Activated naive CD4-positive, alpha-beta T cell treated with anti-CD3 and anti-CD28 coated beads, Interleukin-2, amount 50 U/mL, for 72 hours (primary cell): Measurements from ENCODE around the gene SLC39A11. TPM values are rescaled to one million over a fixed set of nuclear protein-coding genes. Genes with fewer than 3 reads are reported as not detected.

Experiments used
- ATAC-seq, 2 donors: fragments of 150-1000 bp; cut with Tn5 transposase; 2 replicates each; pipeline ENCODE4 v1.10.0; 2021; ENCODE audit warnings: mild to moderate bottlenecking in 2 of 2, moderate library complexity in 2 of 2
- DNase-seq, 2 donors: peaks; one replicate each; pipeline ENCODE4 v3.0.0; 2021 to 2022; ENCODE audit warnings: low spot score in 2 of 2
- H3K27ac Mint-ChIP-seq, 2 donors: one replicate each; pipeline ENCODE4 v1.8.0; 2022; ENCODE audit warnings: mild to moderate bottlenecking in 2 of 2, mixed read lengths in 2 of 2
- H3K36me3 Mint-ChIP-seq, 2 donors: one replicate each; pipeline ENCODE4 v1.8.0; 2022; ENCODE audit warnings: mixed read lengths in 2 of 2
- H3K9me3 Mint-ChIP-seq, 2 donors: one replicate each; pipeline ENCODE4 v1.8.0; 2022; ENCODE audit warnings: mixed read lengths in 2 of 2
- total RNA-seq, 2 donors: library from RNA; stranded (reverse); gene quantifications; one replicate each; pipeline ENCODE4 v1.2.3, GENCODE V29; 2022

SLC39A11 gene
- total RNA-seq, 2 donors from 2014 or later, result 14.8 to 17.7 TPM

DNA sequence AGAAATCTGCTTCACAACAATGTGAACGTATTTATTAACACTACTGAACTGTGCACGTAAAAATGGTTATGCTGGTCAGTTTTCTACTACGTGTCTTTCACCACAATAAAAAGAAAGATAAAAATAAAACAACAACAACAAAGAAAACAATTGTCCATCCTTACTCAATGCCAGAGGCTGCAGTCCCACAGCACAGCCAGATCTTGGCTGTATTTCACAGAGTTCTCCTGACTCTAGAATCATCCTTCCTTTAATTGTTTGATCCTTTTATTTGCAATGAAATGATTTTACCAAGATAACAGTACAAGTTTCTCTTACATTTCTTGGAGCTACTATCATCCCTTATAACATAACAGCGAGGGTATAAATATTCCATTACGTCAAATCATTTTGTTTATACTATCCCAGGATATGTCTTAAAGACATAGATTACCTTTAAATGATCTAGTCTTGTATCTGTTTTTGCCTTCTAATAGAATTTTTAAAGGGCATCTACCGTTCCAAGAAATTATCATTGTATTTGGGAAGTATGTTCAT lies 103.3 kb downstream of the SLC39A11 start:
- ATAC-seq (no peak), DNase-seq (no peak)
- Mint-ChIP-seq H3K36me3 (peaks cover 0 to 4% of the 10 kb centered on the region in 2 donors), H3K9me3 (peaks cover 0 to 4% of the 10 kb centered on the region in 2 donors), H3K27ac (no peak overlapping the region)

DNA sequence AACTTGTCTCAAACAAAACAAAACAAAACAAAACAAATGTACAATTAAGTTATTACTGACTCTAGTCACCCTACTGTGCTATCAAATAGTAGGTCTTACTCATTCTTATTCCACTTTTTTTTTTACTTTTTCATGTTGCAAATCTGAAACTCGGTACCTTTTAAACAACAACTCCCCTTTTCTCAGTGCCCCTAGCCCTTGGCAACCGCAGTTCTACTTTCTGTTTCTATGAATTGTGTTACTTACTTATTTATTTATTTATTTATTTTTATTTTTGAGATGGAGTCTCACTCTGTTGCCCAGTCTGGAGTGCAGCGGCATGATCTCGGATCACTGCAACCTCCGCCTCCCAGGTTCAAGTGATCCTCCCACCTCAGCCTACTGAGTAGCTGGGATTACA lies 104.0 kb downstream of the SLC39A11 start:
- no peak for DNase-seq
- H3K9me3 Mint-ChIP-seq, result peaks cover 0 to 4% of the 10 kb centered on the region in 2 donors
- ATAC-seq, result no peak
- H3K36me3 Mint-ChIP-seq, result peaks cover 0 to 4% of the 10 kb centered on the region in 2 donors
- no peak overlapping the region for H3K27ac Mint-ChIP-seq

DNA sequence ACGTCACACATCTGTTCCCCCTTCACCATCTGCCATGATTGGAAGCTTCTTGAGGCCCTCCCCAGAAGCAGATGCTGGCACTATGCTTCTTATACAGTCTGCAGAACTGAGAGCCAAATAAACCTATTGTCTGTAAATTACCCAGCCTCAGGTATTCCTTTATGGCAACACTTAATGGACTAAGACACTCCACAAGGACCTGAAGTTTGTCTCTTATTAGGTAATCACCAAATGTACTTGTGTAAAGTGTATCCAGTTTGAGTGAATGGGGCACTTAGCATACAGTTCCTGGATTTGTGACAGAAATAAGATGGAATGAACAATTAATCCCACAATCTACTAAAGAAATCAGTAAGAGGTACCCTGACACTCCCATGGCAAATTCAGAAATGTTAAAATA lies 105.3 kb downstream of the SLC39A11 start:
- H3K27ac Mint-ChIP-seq, result no peak overlapping the region
- H3K9me3 Mint-ChIP-seq, result no peaks in the 10 kb centered on the region
- no peaks in the 10 kb centered on the region for H3K36me3 Mint-ChIP-seq
- DNase-seq (no peak), ATAC-seq (no peak)

DNA sequence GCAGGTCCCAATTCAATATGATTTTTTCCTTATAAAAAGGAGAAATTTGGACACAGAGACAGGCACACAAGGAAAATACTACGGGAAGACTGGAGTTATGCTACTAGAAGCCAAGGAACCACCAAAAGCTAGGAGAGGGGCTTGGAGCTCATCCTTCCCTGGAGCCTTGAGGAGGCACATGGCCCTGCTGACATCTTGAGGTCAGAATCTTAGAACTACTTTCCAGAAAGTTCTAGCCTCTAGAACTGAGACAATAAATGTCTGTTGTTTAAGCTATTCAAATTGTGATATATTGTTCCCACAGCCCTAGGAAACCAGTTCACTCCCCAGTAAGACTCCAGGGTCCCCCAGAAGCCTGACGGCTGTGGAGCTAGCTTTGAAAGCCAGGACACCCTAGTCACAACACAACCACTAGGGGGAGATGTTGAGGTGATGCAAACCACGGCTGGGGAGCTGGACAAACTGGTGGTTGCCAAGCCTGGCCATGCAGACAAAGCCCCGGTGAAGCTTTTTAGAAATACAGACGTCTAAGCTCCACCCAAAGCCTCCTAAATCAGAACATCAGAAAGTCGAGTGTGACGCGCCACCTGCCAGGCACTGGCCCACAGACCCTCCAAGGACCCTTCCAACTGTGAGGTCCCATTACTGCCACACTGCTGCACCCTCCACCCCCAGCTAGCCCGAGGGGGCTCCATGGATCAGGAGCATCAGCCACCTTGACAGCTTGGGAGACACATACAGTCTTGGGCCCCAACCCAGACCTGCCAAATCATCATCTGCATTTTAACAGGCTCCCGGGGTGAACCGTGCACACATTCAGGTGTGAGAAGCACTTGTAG lies 106.4 kb downstream of the SLC39A11 start:
- Mint-ChIP-seq H3K36me3 (no peaks in the 10 kb centered on the region), H3K9me3 (no peaks in the 10 kb centered on the region)
- peak; percentile 72 to 80 for ATAC-seq

DNA sequence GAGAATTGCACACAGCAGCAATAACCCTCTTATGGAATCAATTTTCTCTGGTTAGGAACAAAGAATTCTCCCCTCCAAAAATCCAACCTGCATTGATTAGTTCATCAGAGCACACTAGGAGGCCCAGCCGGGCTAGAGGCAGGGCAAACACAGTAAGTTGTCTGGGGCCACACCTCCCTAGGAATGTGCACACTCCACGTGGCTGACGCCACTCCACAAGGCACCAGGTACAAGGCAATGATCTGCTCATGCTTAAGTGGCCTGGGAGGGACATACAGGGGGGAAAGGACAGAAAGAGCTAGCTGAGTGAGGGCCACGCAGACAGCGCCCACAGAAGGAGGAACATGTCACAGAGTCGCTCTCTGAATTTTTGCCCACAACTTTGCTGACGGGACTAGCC lies 107.6 kb downstream of the SLC39A11 start:
- Mint-ChIP-seq H3K9me3 (no peaks in the 10 kb centered on the region), H3K27ac (no peak overlapping the region), H3K36me3 (no peaks in the 10 kb centered on the region)
- DNase-seq, result no peak
- ATAC-seq, result no peak

More for the DNA sequence above, 106.4 kb downstream of the SLC39A11 start:
- no peak overlapping the region for H3K27ac Mint-ChIP-seq
- DNase-seq, result peak; percentile 58 to 69

DNA sequence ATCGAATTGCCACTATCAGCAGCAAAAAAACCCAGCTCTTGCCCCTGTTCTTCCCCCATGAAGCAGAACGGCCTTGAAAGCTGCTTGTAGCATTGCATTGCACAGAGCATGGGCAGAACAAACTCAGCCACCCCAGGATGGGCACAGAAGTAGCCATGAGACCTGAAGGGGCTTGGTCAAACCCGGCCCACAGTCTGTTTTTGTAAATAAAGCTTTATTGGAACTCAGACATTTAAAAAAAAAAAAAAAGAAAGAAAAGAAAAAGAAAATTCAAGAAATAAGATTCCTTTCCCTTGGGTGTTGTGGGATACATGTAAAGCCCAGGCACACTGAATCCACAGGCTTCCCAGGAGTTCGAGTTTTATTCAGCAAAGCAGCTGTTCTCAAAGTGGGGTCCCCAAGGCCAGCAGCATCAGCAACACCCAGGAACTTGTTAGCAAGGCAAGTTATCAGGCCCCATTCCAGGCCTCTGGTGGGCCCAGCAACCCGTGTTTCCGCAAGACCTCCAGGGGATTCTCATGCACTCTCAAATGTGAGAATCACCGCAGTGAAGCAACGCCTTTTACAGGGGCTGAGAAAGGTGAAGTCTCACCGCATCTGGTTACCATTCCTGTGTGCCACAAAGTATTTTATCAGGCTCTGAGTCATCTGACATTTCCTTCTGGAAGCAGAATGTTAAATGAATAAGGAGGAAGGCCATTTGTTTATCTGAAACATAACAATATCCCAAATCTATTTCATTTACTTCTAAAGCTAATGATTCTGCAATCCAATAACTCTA lies 108.2 kb downstream of the SLC39A11 start:
- Mint-ChIP-seq H3K36me3 (no peaks in the 10 kb centered on the region), H3K27ac (peak overlapping the region in 1 of 2 donors; percentile 42), H3K9me3 (no peaks in the 10 kb centered on the region)
- ATAC-seq, result no peak
- DNase-seq, result no peak

DNA sequence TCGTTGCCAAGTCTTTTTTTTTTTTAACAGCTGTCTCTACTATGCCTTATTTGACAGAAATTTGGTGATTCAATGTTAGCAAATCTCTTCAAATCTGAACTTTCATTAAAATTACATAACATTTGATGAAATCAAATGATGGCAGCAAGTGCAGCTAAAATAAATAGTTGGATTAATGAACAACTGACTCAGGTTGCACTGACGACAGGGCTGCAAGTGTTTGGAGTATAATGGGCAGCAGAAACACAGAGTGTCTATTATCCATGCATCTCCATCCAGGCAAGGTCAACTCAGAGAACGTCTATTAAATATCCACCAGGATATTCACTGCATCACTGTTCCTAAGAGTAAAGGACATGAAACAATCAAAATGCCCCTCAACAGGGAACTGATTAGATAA lies 109.8 kb downstream of the SLC39A11 start:
- DNase-seq (no peak), ATAC-seq (no peak)
- Mint-ChIP-seq H3K9me3 (no peaks in the 10 kb centered on the region), H3K27ac (no peak overlapping the region), H3K36me3 (no peaks in the 10 kb centered on the region)

DNA sequence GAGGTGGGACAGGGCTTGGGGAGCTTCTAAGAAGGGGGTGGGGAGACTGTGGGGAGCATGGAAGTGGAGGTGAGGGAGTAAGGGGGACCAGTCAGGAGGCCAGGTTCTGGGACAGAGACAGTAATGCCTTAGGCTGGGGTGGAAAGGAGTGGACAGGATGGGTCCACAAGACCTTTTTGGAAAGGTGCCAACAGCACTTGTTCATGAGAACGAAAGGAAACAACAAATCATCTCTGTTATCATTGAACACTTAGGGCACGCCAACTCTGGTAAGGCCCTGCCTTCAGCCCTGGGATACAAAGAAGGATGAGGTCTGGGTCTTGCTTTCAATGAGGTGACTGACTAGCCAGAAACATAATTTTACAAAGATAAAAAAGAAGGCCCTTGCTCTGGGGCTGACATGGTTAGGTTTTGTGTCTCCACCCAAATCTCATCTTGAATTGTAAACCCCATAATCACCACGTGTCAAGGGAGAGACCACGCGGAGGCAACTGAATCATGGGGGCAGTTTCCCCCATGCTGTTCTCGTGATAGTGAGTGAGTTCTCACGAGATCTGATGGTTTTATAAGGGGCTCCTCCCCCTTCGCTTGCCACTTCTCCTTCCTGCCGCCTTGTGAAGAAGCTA lies 113.8 kb downstream of the SLC39A11 start:
- Mint-ChIP-seq H3K27ac (no peak overlapping the region), H3K36me3 (peaks cover 0 to 4% of the 10 kb centered on the region in 2 donors)
- no peak for ATAC-seq

DNA sequence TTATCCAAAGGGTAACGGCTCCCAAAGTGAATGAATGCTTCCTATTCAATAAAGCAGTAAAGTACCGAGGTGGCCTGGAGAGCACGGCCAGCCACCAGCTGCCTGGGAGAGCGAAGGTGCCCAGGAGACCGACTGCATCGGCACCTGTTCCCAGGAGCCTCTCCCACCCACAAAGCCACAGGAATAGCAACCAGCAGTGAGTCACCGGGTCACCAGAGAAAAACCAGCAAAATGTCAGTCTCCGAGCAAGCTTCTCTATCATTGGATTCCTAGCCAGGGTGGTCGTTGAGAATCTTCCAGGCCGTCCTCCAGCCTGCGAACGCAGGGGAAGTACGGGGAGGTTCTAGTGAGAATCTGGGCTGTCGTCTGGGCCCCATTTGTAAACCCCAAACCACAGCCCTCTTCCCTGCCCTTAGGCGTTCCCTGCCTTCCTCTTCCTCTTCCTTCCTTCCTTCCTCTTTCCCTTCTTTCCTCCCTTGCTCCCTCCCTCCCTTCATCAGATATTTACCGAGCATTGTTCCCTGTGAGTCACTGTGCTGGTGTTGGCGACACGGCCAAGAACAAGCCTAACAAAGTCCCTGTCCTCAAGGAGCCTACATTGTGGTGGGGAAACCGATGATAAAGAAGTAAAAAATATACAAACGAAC lies 114.6 kb downstream of the SLC39A11 start:
- H3K36me3 Mint-ChIP-seq, result peaks cover 0 to 4% of the 10 kb centered on the region in 2 donors
- DNase-seq (no peak), ATAC-seq (peak in 1 of 2 donors; percentile 26)
- H3K9me3 Mint-ChIP-seq, result no peaks in the 10 kb centered on the region
- H3K27ac Mint-ChIP-seq, result no peak overlapping the region

More for the DNA sequence above, 113.8 kb downstream of the SLC39A11 start:
- H3K9me3 Mint-ChIP-seq, result no peaks in the 10 kb centered on the region
- DNase-seq, result no peak

DNA sequence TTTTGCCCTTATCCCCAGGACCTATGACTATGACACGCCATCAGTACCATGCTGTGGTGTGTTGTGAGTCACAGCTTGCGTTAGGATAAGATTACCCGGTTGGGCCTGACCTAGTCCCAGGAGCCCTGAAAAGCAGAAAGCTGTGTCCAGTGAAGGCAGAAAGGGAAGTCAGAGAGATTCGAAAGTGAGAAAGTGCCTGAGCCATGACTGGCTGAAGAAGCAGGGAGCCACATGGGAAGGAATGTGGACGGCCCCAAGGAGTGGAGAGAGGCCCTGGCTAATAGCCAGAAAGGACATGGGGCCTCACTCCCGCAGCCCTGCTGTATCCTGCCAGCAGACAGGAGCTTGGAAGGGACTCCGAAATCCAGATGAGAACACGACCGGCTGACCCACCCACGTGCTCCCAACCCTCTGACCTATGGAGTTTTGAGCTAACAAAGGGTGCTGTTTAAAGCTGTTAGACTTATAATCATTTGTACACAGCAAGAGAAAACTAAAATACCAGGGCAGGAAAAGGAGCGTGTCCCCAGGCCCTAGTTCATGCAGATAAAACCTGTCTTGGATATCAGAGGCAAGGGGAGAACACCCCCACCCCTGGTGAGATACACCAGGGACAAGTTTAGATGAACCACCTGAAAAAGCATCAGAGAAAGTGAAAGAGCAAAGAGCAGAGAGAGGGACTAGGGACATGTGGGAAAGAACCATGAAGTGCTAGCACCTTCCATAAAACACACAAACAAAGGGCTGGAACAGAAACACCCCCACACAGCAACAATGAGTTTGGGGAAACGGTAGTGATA lies 115.3 kb downstream of the SLC39A11 start:
- DNase-seq (no peak), ATAC-seq (peak in 1 of 2 donors; percentile 41)
- Mint-ChIP-seq H3K36me3 (peaks cover 0 to 4% of the 10 kb centered on the region in 2 donors), H3K27ac (no peak overlapping the region), H3K9me3 (no peaks in the 10 kb centered on the region)

DNA sequence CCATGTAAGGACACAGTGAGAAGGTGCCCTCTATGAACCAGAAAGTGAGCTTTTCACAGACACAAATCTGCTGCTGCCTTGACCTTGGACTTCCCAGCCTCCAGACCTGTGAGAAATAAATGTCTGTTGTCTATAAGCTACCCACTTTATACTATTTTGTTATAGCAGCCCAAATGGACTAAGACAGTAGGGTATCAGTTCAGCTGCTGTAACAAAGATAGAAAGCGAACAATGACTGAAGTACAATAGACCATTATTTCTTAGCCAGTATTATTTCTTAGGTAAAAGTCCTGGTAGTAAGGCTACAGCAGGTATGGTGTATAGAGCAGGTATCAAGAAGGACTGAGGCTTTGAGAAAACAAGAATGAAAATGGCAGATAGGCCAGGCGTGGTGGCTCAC lies 117.0 kb downstream of the SLC39A11 start:
- DNase-seq (no peak), ATAC-seq (no peak)
- H3K36me3 Mint-ChIP-seq, result peaks cover 0 to 4% of the 10 kb centered on the region in 2 donors
- H3K9me3 Mint-ChIP-seq, result no peaks in the 10 kb centered on the region
- no peak overlapping the region for H3K27ac Mint-ChIP-seq

DNA sequence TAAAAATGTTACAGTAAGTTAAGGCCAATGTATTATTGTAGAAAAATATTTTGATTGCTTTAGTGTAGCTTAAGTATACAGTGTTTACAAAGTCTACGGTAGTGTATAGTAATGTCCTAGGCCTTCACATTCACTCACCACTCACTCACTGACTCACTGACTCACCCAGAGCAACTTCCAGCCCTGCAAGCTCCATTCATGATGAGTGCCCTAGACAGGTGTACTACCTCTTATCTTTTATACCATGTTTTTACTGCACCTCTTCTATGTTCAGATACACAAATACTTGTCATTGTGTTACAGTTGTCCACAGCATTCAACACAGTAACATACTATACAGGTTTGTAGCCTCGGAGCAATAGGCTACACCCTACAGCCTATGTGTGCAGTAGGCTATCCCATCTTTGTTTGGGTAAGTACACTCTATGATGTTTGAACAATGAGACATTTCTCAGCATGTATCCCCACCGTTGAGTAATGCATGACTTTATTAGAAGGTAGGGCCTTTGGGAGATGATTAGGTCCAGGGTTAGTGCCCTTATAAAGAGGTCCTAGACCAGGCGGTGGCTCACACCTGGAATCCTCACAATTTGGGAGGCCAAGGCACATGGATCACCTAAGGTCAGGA lies 117.8 kb downstream of the SLC39A11 start:
- Mint-ChIP-seq H3K9me3 (no peaks in the 10 kb centered on the region), H3K27ac (no peak overlapping the region), H3K36me3 (peaks cover 0 to 4% of the 10 kb centered on the region in 2 donors)
- ATAC-seq (no peak), DNase-seq (no peak)

DNA sequence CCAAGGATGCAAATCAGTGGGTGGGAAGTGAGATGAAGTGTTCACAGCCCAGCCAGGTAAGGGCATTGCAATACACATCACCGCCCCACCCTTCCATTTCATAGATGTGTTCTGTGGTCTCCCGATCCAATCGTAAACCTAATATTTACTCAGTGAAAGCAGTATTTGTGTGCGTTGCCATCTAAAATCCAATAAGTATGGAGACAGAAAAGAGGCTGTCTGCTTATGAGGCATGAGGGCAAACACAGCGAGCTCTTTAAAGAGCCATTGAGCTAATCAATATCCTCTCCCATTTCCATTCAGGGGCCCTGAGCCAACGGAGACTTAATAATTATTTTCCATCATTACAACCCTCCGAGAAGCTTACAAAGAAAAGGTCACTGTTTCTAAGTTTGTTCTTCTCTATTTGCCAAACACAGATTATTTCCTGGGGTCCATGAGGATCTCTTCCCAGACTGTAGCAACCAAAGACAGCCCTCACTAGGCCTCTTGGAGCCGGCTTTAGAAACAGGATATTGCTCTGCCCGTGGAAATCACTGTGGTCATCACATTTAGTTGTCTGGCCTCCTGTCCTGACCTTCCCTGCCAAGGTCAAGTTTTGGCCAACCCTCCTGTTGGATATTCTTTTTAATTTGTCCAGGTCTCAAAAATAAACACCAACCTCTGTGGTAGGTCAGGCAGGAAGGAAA lies 120.1 kb downstream of the SLC39A11 start:
- Mint-ChIP-seq H3K9me3 (no peaks in the 10 kb centered on the region), H3K36me3 (peaks cover 0 to 4% of the 10 kb centered on the region in 2 donors), H3K27ac (no peak overlapping the region)
- ATAC-seq (no peak), DNase-seq (no peak)

DNA sequence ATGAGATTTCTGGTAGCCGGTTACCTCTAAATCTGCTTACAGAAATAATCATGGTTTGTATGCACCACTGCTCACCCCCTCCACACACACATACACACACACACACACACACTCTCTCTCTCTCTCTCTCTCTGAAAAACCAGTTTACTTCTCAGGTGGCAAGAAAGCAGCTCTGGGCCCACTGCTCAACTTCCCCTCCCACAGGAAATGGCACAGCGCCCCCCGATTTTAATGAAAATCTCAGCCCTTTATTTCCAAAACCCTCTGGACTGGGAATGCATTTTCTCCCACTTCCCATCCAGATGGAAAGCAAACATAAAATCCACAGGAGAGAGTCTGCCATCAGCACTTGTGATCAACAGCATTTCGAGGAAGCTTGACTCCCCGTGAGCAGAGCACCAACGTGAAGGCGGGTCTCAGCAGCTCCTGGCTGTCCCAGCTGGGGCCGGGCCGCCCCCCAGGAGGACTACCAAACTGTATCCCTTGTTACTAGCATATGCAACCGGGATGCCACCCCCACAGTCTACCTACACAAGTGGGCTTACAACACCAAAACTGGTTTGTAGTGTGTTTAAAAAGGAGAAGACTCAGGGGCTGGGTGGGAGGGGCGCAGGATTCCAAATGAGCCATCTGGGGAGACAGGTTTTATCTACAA lies 121.1 kb downstream of the SLC39A11 start:
- DNase-seq (no peak), ATAC-seq (no peak)
- Mint-ChIP-seq H3K9me3 (no peaks in the 10 kb centered on the region), H3K27ac (peak overlapping the region in 1 of 2 donors; percentile 93), H3K36me3 (peaks cover 0 to 3% of the 10 kb centered on the region in 2 donors)
